Fibroblast of skin of right biceps (primary cell): ENCODE results near the gene APOL1.
"Not testable (repeated sequence)": the region's sequence is repeated elsewhere in the genome, so short reads cannot be mapped to it uniquely, and the experiment has no call there.

Experiments
- DNase-seq: peaks from one replicate; pipeline ENCODE4 v3.0.0-alpha.2; 2013

Gene APOL1, protein sequence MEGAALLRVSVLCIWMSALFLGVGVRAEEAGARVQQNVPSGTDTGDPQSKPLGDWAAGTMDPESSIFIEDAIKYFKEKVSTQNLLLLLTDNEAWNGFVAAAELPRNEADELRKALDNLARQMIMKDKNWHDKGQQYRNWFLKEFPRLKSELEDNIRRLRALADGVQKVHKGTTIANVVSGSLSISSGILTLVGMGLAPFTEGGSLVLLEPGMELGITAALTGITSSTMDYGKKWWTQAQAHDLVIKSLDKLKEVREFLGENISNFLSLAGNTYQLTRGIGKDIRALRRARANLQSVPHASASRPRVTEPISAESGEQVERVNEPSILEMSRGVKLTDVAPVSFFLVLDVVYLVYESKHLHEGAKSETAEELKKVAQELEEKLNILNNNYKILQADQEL

DNA sequence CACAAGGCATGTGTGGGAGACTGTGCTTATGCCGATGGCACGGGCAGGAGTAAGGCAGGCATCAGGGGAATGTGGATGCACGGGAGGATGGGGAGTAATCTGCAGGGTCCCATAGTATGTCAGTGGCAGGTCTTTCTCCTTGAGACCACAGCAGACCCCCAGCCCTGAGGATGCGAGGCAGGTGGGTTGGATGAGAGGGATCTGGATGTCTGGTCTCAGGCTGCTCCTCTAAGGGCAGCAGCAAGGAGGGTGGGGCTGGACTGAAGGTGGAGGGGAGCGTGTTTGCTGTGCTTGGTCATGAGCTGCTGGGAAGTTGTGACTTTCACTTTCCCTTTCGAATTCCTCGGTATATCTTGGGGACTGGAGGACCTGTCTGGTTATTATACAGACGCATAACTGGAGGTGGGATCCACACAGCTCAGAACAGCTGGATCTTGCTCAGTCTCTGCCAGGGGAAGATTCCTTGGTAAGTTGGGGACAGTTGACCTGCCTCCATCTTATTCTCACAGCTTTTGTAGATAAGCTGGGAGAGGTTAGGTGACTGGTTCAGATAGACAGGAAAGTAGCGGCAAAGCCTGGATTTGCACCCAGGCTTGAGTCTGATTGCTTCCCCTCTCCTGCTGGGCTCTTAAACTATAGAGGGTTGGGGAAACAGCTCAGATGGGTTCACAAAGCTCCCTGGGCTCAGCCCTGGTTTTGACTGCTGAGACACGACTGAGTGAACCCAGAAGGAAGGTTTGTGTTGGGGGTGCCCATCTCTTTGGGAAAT lies at the start of gene APOL1:
Gene APOL1, plus strand, starts transcription at position 380 of the 769 bp plus-strand sequence. CDS start 1,823 bp downstream, outside the sequence.
- DNase-seq, result no peak

DNA sequence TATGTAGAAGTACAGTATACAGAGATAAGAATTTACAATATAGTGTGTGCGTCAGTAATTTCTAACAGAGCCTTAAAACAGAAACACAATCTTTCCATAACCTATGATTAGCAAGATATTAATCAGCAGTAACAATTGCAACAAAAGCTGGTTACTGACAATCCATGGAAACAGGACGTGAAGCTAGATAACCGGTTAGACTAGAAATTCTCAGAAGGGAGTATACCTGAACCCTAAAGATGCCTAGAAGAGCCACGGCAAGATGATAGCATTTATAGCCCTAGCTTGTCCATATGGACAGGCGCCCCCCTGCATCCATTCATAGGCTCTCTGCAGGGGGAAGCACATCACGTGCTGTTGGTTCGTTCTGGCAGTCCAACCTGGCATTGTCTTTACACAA lies 49.5 kb upstream of the APOL1 start:
- not testable (repeated sequence) for DNase-seq

GRCh38 chr22:36204001-36204631 lies 48.8 kb upstream of the APOL1 start:
- DNase-seq, result no peak

- no peak for DNase-seq
These were observed 48.3 kb upstream of the APOL1 start for GRCh38 chr22:36204632-36205015.

- DNase-seq, result not testable (repeated sequence)
These were observed 47.4 kb upstream of the APOL1 start for GRCh38 chr22:36205573-36205972.

- no peak for DNase-seq
These were observed 46.7 kb upstream of the APOL1 start for GRCh38 chr22:36206255-36206654.

GRCh38 chr22:36208162-36208765 lies 44.7 kb upstream of the APOL1 start:
- no peak for DNase-seq

GRCh38 chr22:36208914-36209313 lies 44.0 kb upstream of the APOL1 start:
- DNase-seq, result no peak

DNA sequence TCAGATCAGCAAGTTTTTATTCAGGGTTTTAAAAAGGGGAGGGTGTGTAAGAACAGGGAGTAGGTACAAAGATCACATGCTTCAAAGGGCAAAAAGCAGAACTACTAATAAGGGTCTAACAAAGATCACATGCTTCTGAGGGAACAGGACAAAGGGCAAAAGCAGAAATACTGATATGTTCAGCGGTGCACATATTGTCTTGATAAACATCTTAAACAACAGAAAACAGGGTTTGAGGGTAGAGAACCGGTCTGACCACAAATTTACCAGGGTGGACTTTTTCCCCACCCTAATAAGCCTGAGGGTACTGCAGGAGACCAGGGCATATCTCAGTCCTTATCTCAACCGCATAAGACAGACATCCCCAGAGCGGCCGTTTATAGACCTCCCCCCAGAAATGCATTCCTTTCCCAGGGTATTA lies 43.4 kb upstream of the APOL1 start:
- not testable (repeated sequence) for DNase-seq

DNA sequence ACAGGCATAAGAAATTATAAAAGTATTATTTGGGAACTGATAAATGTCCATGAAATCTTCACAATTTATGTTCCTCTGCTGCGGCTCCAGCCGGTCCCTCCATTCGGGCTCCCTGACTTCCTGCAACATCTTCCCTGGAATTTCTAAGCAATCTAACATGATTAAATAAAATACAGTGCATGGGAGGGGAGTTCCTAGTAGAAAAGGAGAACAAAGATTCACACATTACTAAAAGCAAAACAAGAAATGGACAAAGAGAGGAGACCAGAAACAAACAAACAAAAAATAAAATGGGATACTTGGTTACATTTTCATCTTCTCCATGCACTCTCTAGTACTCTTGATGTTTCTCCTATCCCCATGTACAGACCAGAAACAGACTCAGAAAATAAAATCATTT lies 42.7 kb upstream of the APOL1 start:
- DNase-seq, result no peak

DNA sequence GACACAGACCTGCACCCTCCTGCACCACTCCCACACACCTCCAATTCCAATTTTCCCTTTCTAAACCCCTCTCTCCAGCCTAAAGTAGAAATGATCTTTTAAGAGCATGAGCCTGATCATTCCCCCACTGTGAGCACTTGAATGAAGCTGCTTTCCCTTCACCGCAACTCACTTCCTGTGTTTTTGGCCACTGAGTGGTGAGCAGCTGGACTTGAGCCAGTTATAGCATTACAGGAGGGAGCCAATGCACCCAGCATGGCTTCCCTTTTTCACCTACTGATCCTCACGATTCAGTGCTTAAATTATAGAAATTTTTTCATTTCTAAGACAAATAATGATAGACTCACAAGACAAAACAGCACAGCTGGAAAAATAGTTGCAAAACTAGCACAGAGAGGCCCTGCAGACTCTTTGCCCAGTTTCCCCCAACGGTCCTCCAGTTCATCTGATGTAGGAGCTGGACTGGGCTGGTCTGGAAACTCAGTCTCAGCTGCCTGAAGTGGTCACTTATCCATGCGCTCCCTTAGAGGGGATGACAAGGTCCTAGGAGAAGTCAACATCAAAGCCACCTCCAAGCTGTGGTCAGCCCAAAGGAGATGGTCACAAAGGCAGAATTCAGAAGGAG lies 41.6 kb upstream of the APOL1 start:
- DNase-seq, result peak; percentile 62

- DNase-seq, result no peak
These were observed 40.0 kb upstream of the APOL1 start for GRCh38 chr22:36212901-36213300.

DNA sequence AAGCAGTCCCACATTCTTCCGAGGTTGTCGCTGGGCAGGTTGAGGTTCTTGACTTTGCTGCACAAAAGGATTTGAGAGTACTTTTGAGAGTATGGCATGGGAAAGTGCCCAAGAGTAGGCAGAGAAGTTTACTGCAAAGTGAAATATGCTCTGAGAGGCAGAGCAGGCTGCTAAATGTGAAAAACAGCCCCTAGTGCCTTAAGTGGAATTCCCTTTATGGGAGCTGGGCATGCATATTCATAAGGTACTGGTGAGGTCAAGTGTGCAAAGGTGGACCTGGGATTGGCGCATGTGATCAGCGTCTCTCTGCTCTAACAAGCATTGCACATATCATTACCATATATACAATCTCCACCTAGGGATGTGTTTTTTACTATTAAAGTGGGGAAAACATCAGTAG lies 39.3 kb upstream of the APOL1 start:
- DNase-seq, result no peak

GRCh38 chr22:36215981-36216380 lies 37.0 kb upstream of the APOL1 start:
- DNase-seq, result no peak

GRCh38 chr22:36218648-36219193 lies 34.2 kb upstream of the APOL1 start:
- no peak for DNase-seq

- peak; percentile 32 for DNase-seq
These were observed 32.4 kb upstream of the APOL1 start for GRCh38 chr22:36220451-36220921.

- peak; percentile 27 for DNase-seq
These were observed 30.9 kb upstream of the APOL1 start for GRCh38 chr22:36221799-36222751.

- DNase-seq, result no peak
These were observed 30.0 kb upstream of the APOL1 start for GRCh38 chr22:36222887-36223450.

GRCh38 chr22:36223504-36223903 lies 29.4 kb upstream of the APOL1 start:
- DNase-seq, result no peak

GRCh38 chr22:36224245-36224644 lies 28.7 kb upstream of the APOL1 start:
- no peak for DNase-seq
